UCSD-AML1 (cell line): ENCODE results near the gene CTBP2.

ENCODE experiments used
- DNase-seq: peaks from one replicate; lab custom pipeline; 2025; ENCODE audit not compliant: unreplicated experiment; lab: John Stamatoyannopoulos, UW

The CTBP2 gene

GRCh38 chr10:124946945-124947344 is 213.4 kb downstream of the CTBP2 start:
- no peak for DNase-seq

- no peak for DNase-seq
Observed at GRCh38 chr10:124944982-124945381, 215.4 kb downstream of the CTBP2 start.

- DNase-seq: no peak
Observed at GRCh38 chr10:124943301-124944092, 216.9 kb downstream of the CTBP2 start.

- DNase-seq: no peak
Observed at GRCh38 chr10:124942317-124943169, 217.8 kb downstream of the CTBP2 start.

GRCh38 chr10:124941823-124942222 is 218.5 kb downstream of the CTBP2 start, which contains the start of gene ZRANB1:
Gene ZRANB1, plus strand, starts transcription at chr10:124942123. Its CDS starts 371 bp downstream, at chr10:124942494.
- DNase-seq: no peak

- no peak for DNase-seq
Observed at GRCh38 chr10:124939290-124939689, 221.1 kb downstream of the CTBP2 start.

- no peak for DNase-seq
Observed at GRCh38 chr10:124936813-124937212, 223.6 kb downstream of the CTBP2 start.

GRCh38 chr10:124935946-124936345 is 224.4 kb downstream of the CTBP2 start:
- DNase-seq: no peak
